IMR-90 (cell line): ENCODE measurements around the gene SPTSSB. TPM values are rescaled to one million over a fixed set of nuclear protein-coding genes. Genes with fewer than 3 reads are reported as not detected.

ENCODE experiments used
- ATAC-seq: fragments of 200-7000 bp; cut with Tn5 transposase; 2 replicates; pipeline ENCODE4 v1.9.1; 2020; ENCODE audit warnings: low read depth, mild to moderate bottlenecking, moderate library complexity
- BruUV-seq: library from RNA; stranded (reverse); fragments of 400-500 nt; replicated peaks from 2 replicates; lab custom pipeline; 2021; lab: Mats Ljungman, UMichigan
- CTCF ChIA-PET: fragments of 300-600 bp; formaldehyde crosslinking; extraction: SDS; loops from one replicate; lab custom pipeline; 2021; ENCODE audit warnings: antibody characterized with exemption; lab: Yijun Ruan, JAX
- POLR2A ChIA-PET: fragments of 300-600 bp; sonication (Branson Sonifier 250); formaldehyde crosslinking; loops from one replicate; lab custom pipeline; 2022; ENCODE audit warnings: antibody characterized with exemption; ENCODE audit not compliant: unreplicated experiment; lab: Charles Lee
- DNase-seq: peaks from one replicate; pipeline ENCODE4 v3.0.0; 2013
- H2AFZ ChIP-seq: replicated peaks from 2 replicates; pipeline ENCODE3; 2013; ENCODE audit warnings: low read length, mild to moderate bottlenecking; ENCODE audit not compliant: poor library complexity
- H2AK5ac ChIP-seq: 2 replicates; pipeline ENCODE4 v1.6.1; 2013; ENCODE audit warnings: low read depth, low read length, inconsistent platforms
- H2AK9ac ChIP-seq: replicated peaks from 2 replicates; pipeline ENCODE3; 2013; ENCODE audit warnings: mild to moderate bottlenecking, low read depth, low read length, moderate library complexity; ENCODE audit not compliant: poor library complexity
- H2BK120ac ChIP-seq: 2 replicates; pipeline ENCODE4 v1.6.1; 2013; ENCODE audit warnings: low read depth, low read length, inconsistent platforms
- H2BK15ac ChIP-seq: 3 replicates; pipeline ENCODE4 v1.6.1; 2013; ENCODE audit warnings: low read depth, low read length, inconsistent platforms
- H2BK20ac ChIP-seq: 2 replicates; pipeline ENCODE4 v1.6.1; 2013; ENCODE audit warnings: low read depth, mild to moderate bottlenecking, inconsistent platforms, low read length, moderate library complexity
- H2BK5ac ChIP-seq: 2 replicates; pipeline ENCODE4 v1.6.1; 2013; ENCODE audit warnings: mild to moderate bottlenecking, low read depth, low read length, inconsistent platforms; ENCODE audit not compliant: poor library complexity, severe bottlenecking
- H3K14ac ChIP-seq: replicated peaks from 2 replicates; pipeline ENCODE4 v1.6.1; 2013; ENCODE audit warnings: low read depth, low read length, inconsistent platforms
- H3K18ac ChIP-seq: 2 replicates; pipeline ENCODE4 v1.6.1; 2013; ENCODE audit warnings: low read depth, low read length, control low read depth
- H3K23ac ChIP-seq: 2 replicates; pipeline ENCODE4 v1.6.1; 2013; ENCODE audit warnings: low read depth, low read length, inconsistent platforms
- H3K27ac ChIP-seq: 2 replicates; pipeline ENCODE4 v1.5.1; 2013; ENCODE audit warnings: mild to moderate bottlenecking, control low read depth, low read length; ENCODE audit not compliant: insufficient read depth
- H3K27me3 ChIP-seq: 2 replicates; pipeline ENCODE4 v1.6.1; 2013; ENCODE audit warnings: low read length; ENCODE audit not compliant: control insufficient read depth, insufficient read depth
- H3K36me3 ChIP-seq: 2 replicates; pipeline ENCODE4 v1.6.1; 2013; ENCODE audit warnings: low read length, mixed read lengths; ENCODE audit not compliant: control insufficient read depth, insufficient read depth
- H3K4ac ChIP-seq: 2 replicates; pipeline ENCODE4 v1.6.1; 2013; ENCODE audit warnings: low read depth, low read length, inconsistent platforms
- H3K4me1 ChIP-seq: 2 replicates; pipeline ENCODE4 v1.6.1; 2013; ENCODE audit warnings: low read length, mixed read lengths; ENCODE audit not compliant: control insufficient read depth, insufficient read depth
- H3K4me2 ChIP-seq: 2 replicates; pipeline ENCODE4 v1.6.1; 2013; ENCODE audit warnings: low read depth, mild to moderate bottlenecking, control low read depth, low read length, moderate library complexity
- H3K4me3 ChIP-seq: 2 replicates; pipeline ENCODE4 v1.5.1; 2013; ENCODE audit warnings: low read depth, mild to moderate bottlenecking, control low read depth, low read length, moderate library complexity; ENCODE audit not compliant: insufficient read depth
- H3K56ac ChIP-seq: 2 replicates; pipeline ENCODE4 v1.6.1; 2013; ENCODE audit warnings: low read length, inconsistent platforms; ENCODE audit not compliant: insufficient read depth; ENCODE audit errors: extremely low read depth
- H3K79me1 ChIP-seq, 2 experiments: 2 replicates each; pipeline ENCODE4 v1.6.1; 2013; ENCODE audit warnings: low read length in 2 of 2, inconsistent platforms in 1 of 2, low read depth in 1 of 2
- H3K9ac ChIP-seq: 2 replicates; pipeline ENCODE4 v1.6.1; 2013; ENCODE audit warnings: low read depth, low read length, control low read depth
- H3K9me1 ChIP-seq: 2 replicates; pipeline ENCODE4 v1.6.1; 2013; ENCODE audit warnings: low read length, inconsistent platforms; ENCODE audit not compliant: insufficient read depth
- H3K9me3 ChIP-seq: 2 replicates; pipeline ENCODE4 v1.6.1; 2013; ENCODE audit warnings: low read length; ENCODE audit not compliant: control insufficient read depth, insufficient read depth
- H4K20me1 ChIP-seq: 2 replicates; pipeline ENCODE4 v1.6.1; 2013; ENCODE audit warnings: low read length, inconsistent platforms; ENCODE audit not compliant: insufficient read depth
- H4K5ac ChIP-seq: 2 replicates; pipeline ENCODE4 v1.6.1; 2013; ENCODE audit warnings: mild to moderate bottlenecking, low read depth, low read length, control low read depth
- H4K8ac ChIP-seq, 2 experiments: 2 replicates each; pipeline ENCODE4 v1.6.1; 2013; ENCODE audit warnings: low read depth in 2 of 2, low read length in 2 of 2, control low read depth in 1 of 2, inconsistent platforms in 1 of 2
- H4K91ac ChIP-seq: 2 replicates; pipeline ENCODE4 v1.6.1; 2013; ENCODE audit warnings: low read depth, low read length, inconsistent platforms; ENCODE audit not compliant: insufficient read depth
- BHLHE40 ChIP-seq: fragments of 150-350 bp; IDR thresholded peaks from 2 replicates; pipeline ENCODE4 v1.6.1; 2016; ENCODE audit warnings: mild to moderate bottlenecking, low read depth, low read length
- ELK1 ChIP-seq: fragments of 150-350 bp; IDR thresholded peaks from 2 replicates; pipeline ENCODE4 v1.6.1; 2016; ENCODE audit warnings: low read depth, mild to moderate bottlenecking, low read length, moderate library complexity, borderline replicate concordance
- MXI1 ChIP-seq: IDR thresholded peaks from 2 replicates; pipeline ENCODE4 v1.6.1; 2012; ENCODE audit warnings: low read depth, mild to moderate bottlenecking, low read length, moderate library complexity, borderline replicate concordance
- NFE2L2 ChIP-seq: fragments of 150-350 bp; IDR thresholded peaks from 2 replicates; pipeline ENCODE4 v1.6.1; 2016; ENCODE audit warnings: low read depth, mild to moderate bottlenecking, low read length
- RFX5 ChIP-seq: IDR thresholded peaks from 2 replicates; pipeline ENCODE4 v1.8.0; 2012; ENCODE audit warnings: low read depth, mild to moderate bottlenecking, low read length, moderate library complexity
- SMC3 ChIP-seq: fragments of 150-350 bp; IDR thresholded peaks from 2 replicates; pipeline ENCODE4 v1.6.1; 2016; ENCODE audit warnings: low read depth, mild to moderate bottlenecking, antibody characterized with exemption, low read length, moderate library complexity
- WGBS, 2 experiments: methylation state at CpG; one replicate each; pipeline versions ENCODE4 v1.1.5 to v1.1.7; 2013; ENCODE audit warnings: missing lambda C conversion rate in 2 of 2; ENCODE audit not compliant: insufficient read length in 1 of 2; ENCODE audit errors: extremely low coverage in 2 of 2; 5-methylcytosine and 5-hydroxymethylcytosine counted together
- dilution Hi-C: fragments of 300-500 bp; cut with HindIII; formaldehyde crosslinking; loops from one replicate; pipeline ENCODE4 v1.14.3; 2018; ENCODE audit warnings: low sequenced_read_pairs; ENCODE audit not compliant: unreplicated experiment
- in situ Hi-C: fragments of 300-500 bp; cut with MboI; formaldehyde crosslinking; loops from 3 replicates; pipeline ENCODE4 v1.14.3; 2019; ENCODE audit warnings: low sequenced_read_pairs, inconsistent platforms, mixed read lengths
- intact Hi-C: fragments of 100-400 bp; cut with micrococcal nuclease; formaldehyde crosslinking; loops from 2 replicates; pipeline ENCODE4 v1.10.0; 2022
- polyA plus RNA-seq, 3 experiments: library from polyadenylated mRNA; depleted of rRNA; stranded (reverse); fragments of >200 nt; gene quantifications; 2 replicates each; pipeline ENCODE4 v1.2.3, GENCODE V29; 2012; ENCODE audit warnings: low replicate concordance in 1 of 3
- total RNA-seq: library from RNA; depleted of rRNA; stranded (reverse); fragments of >200 nt; gene quantifications from 2 replicates; pipeline ENCODE4 v1.2.3, GENCODE V29; 2012

Gene SPTSSB
- total and polyA plus RNA-seq, 2 of the 4 experiments (the other 2 are of a cell fraction), result not detected

GRCh38 chr3:161296814-161297213 is 74.5 kb downstream of the SPTSSB start:
- no peaks in the 10 kb centered on the region for H3K27me3 ChIP-seq
- H3K4me3 ChIP-seq, result no peak overlapping the region
- 0 out of 2 replicates have a peak, but pooled peaks cover under 1% of the 10 kb centered on the region for H3K9me1 ChIP-seq
- ATAC-seq (no peak), DNase-seq (no peak)
- no TSS peak for BruUV-seq
- no peak overlapping the region for H2BK120ac ChIP-seq
- H3K23ac ChIP-seq, result no peak overlapping the region
- no peak overlapping the region for H2AFZ ChIP-seq
- no peak overlapping the region for H3K14ac ChIP-seq
- no peak overlapping the region for H3K4me2 ChIP-seq
- ChIA-PET CTCF (no interaction called here), POLR2A (no interaction called here)
- no peak overlapping the region for H2AK9ac ChIP-seq
- H2BK20ac ChIP-seq, result no peak overlapping the region
- no peaks in the 10 kb centered on the region for H3K79me1 ChIP-seq
- no peak overlapping the region for H2AK5ac ChIP-seq
- H3K9me3 ChIP-seq, result no peaks in the 10 kb centered on the region
- in situ Hi-C loops (no loop called here), dilution Hi-C loops (no loop called here), intact Hi-C loops (no loop called here)
- no peak overlapping the region for H3K4ac ChIP-seq
- no peak overlapping the region for H4K5ac ChIP-seq
- H3K36me3 ChIP-seq, result no peaks in the 10 kb centered on the region
- H3K18ac ChIP-seq, result no peak overlapping the region
- H3K4me1 ChIP-seq, result no peaks in the 10 kb centered on the region
- H4K20me1 ChIP-seq, result no peaks in the 10 kb centered on the region
- H2BK5ac ChIP-seq, result no peak overlapping the region
- no peak for TF ChIP-seq MXI1
- no peak for TF ChIP-seq SMC3
- TF ChIP-seq ELK1, result no peak
- TF ChIP-seq NFE2L2, result no peak
- no peak for TF ChIP-seq BHLHE40
- no peak for TF ChIP-seq RFX5
- no CpG with 5 or more reads among the region's 3 CpGs for WGBS, 2 experiments
- no peak overlapping the region for H4K91ac ChIP-seq
- no peak overlapping the region for H4K8ac ChIP-seq
- no peak overlapping the region for H3K27ac ChIP-seq
- no peak overlapping the region for H3K56ac ChIP-seq
- H3K9ac ChIP-seq, result no peak overlapping the region
- H2BK15ac ChIP-seq, result no peak overlapping the region
